NCI-H2107 (cell line): Measurements from ENCODE around the gene ZNF235.
"Not testable (repeated sequence)": the region's sequence is repeated elsewhere in the genome, so short reads cannot be mapped to it uniquely, and the experiment has no call there.

Source experiments
- DNase-seq: peaks from one replicate; lab custom pipeline; 2025; lab: John Stamatoyannopoulos, UW

The ZNF235 gene

DNA sequence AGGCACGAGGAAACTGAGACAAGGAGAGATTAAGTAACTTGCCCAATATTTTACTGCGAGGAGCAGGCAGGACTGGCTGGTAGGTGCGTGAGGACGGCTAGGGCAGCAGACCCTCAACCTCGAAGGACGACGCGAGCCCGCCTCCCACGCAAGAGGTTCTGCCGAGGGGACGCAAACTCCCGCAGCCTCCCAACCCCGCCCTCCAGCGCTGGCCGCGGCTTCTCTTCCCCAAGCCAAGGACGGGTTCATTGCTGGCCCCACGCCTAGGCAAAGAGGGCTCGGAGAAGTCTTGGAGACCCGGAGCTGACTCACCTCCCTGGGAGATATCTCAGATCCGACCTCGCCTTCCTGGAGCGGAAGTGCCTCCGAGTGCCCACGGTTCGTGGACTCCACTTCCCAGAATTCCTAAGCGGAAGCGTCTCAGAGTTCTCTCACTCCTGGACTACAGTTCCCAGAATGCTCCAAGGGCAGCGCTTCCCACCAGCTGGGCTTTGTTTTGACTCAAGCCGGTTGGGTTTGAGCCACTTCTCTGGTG lies at the start of gene ZNF235:
ZNF235 (minus strand) TSS at position 367 of the 535 bp plus-strand sequence. CDS start 1,621 bp downstream, outside the sequence.
- peak; percentile 81 for DNase-seq

DNA sequence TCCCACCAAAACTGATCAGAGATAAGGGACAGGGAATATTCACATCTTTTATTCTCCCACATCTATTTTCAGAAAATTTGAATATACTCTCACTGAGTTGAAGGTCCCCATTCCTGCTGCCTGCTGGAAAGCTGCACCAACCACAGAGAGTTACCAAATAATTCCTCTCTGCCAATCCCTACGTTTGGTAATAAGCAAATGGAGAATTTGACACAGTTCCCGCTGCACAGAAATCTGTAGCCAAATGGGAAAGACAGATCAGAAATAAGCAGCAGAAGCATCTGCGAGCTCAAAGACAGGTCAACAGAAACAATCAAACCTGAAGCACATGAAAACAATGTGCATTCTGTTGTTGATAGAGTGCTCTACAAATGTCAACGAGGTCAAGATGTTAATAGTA lies 41.7 kb upstream of the ZNF235 start:
- DNase-seq, result no peak

GRCh38 chr19:44345959-44346358 lies 41.1 kb upstream of the ZNF235 start:
- DNase-seq, result no peak

GRCh38 chr19:44344255-44344654 lies 39.4 kb upstream of the ZNF235 start:
- no peak for DNase-seq

GRCh38 chr19:44341794-44342193 lies 37.0 kb upstream of the ZNF235 start:
- DNase-seq, result no peak

- not testable (repeated sequence) for DNase-seq
These were observed 29.8 kb upstream of the ZNF235 start for GRCh38 chr19:44334639-44335038.

DNA sequence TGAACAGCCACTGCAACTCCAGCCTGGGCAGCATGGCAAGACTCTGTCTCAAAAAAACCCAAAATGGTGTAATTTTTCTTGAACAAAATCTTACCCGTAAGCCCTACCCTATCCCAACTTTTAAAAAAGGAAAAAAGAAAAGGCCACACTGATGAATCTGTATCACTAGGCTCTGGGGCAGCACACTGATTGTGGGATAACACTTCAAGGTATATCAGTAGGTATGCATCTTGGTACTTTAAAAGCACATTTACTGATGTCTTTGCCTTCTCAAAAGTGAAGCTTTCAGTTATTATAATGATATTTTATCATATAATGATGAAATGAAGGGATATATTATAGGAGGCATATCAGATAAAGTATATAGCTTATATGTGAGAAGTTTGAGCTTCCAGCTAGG lies 27.3 kb upstream of the ZNF235 start:
- no peak for DNase-seq

GRCh38 chr19:44315883-44316282 lies 11.1 kb upstream of the ZNF235 start:
- no peak for DNase-seq

DNA sequence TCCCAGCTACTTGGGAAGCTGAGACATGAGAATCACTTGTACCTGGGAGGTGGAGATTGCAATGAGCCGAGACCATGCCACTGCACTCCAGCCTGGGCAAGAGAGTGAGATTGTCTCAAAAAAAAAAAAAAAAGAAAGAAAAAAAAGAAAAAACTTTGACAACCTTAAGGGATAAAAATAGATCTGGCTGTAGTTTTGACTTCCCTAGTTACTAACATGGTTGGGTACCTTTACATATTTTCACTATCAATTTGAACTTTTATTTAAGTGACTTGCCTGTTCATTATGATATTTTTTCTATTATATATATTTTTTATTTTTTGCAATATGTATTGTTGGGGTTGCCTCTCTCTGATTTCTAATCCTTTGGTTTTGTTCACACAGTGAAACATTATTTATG lies 8.4 kb upstream of the ZNF235 start:
- no peak for DNase-seq

DNA sequence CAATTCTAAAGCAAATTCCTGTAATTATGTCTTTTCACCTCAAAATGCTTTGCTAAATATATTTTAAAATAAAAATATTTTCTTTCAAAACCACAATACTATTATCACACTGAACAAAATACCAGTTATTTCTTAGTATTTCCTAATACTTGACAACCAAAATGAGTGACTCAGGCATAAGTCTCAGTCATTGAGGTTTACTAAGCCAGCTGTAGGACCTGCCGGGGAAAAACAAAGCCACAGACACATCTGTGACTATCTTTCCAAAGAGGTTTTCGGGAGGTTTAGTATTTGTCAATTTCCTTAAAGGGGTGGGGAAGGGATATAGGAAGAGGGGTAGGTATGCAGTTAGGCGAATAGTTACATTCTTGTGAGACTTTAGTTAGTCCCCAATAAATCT lies 3.2 kb upstream of the ZNF235 start:
- DNase-seq, result no peak

- no peak for DNase-seq
These were observed 1.5 kb upstream of the ZNF235 start for GRCh38 chr19:44306283-44306682.

DNA sequence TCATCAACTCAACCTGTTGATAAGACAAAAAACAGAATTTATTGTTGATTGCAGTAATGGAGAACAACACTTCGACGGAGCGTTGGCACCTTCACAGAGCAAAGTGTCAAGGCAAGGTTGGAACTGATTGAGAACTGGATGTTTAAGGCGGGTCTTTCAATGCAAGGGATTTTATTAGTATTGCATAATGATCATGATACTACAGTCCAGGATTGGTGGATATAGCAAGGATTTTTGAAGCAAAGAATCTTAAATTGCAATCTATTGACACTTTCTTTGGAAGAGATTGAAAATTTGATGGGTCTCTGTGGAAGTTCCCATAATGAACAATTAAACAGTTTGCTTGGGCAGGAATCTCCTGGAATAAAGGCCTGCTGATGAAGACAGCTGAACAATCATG lies 632 bp upstream of the ZNF235 start:
- DNase-seq, result no peak

- no peak for DNase-seq
These were observed 753 bp downstream of the ZNF235 start for GRCh38 chr19:44303976-44304568.

GRCh38 chr19:44303320-44303719 lies 1.5 kb downstream of the ZNF235 start:
- no peak for DNase-seq

DNA sequence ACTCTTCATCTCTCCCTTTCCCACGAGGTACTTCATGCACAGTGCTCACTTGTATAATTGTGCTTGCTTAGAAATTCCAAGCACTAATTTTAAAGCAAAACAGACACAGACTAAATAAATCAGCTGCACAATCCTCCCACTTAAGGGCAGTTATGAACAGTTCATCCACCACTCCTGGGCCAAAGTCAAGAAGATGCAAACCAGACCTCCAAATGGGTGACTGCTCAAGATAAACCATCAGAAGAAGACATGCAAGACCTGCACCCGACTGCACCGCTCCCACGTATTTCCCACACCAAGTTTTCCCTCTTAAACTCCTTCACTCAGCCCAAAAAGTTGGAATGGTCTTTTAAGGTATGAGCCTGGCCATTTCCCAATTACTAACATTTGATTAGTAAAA lies 19.9 kb downstream of the ZNF235 start:
- DNase-seq, result no peak

DNA sequence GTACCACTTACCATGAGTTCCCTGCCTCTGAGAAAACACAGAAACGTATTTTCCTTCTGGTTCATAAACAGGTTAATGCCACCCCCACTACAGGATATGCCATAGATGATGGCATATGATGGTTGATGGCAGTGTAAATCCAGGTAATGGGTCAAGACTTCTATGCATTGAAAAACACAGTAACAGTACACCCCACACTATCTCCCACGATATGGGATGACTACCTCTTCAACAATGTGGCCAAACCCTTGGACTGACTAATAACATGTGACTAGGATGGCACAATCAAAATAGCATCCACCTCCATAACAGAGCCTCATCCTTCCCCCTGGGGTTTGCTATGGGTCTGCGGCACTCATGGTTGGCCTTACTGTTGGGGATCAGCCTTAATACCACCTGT lies 22.0 kb downstream of the ZNF235 start:
- DNase-seq, result no peak

- DNase-seq, result no peak
These were observed 23.9 kb downstream of the ZNF235 start for GRCh38 chr19:44280916-44281315.

- DNase-seq, result no peak
These were observed 26.6 kb downstream of the ZNF235 start for GRCh38 chr19:44278181-44278690.

GRCh38 chr19:44277331-44277730 lies 27.5 kb downstream of the ZNF235 start:
- no peak for DNase-seq

GRCh38 chr19:44260695-44261446 lies 44.0 kb downstream of the ZNF235 start:
- no peak for DNase-seq

GRCh38 chr19:44260343-44260681 lies 44.5 kb downstream of the ZNF235 start:
- DNase-seq, result no peak

DNA sequence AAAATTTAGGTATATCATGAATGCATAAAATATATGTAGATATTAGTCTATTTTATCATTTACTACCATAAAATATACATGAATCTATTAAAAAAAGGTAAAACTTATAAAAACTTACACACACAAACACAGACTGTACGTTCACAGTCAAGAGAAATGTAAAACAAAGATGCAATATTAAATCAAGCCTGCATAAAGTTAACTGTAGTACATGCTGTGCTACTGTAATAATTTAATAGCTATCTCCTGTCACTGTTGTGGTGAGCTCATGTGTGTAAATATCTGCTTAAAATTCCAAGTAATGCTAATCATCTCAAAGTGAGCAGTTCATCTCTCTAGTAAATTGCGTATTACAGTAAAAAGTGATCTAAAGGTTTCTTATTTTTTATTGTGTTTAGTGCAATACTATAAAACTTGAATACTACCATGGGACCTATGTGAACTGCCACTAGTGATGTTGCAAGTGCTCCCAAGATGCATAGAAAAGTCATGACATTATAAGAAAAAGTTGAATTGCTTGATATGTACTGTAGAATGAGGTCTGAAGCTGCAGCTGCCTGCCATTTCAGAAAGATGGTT lies 45.9 kb downstream of the ZNF235 start:
- DNase-seq, result no peak

DNA sequence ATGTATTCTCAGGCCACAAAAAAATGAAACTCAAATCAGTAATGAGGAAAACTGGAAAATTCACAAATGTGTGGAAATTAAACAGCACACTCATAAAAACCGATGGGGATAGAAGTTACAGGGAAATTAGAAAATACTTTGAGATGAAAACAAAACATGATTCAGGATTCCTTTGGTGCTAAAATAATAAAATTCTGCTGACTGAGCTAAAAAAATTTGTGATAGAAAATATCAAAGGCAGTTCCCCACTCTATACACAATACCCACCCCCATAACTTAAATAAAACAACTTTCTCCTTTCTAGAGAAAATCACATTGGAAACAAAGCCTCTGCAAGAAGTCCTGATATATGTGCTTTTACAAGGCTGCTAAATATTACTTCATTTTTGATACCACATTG lies 46.7 kb downstream of the ZNF235 start:
- no peak for DNase-seq
